Peyer's patch (tissue), 4 donors: ENCODE data around the gene COMTD1. TPM values are rescaled to one million over a fixed set of nuclear protein-coding genes. Genes with fewer than 3 reads are reported as not detected.

Experiments
- DNase-seq, 3 donors: peaks; one replicate each; pipeline ENCODE4 v3.0.0-alpha.2; 2017 to 2019
- H3K27ac ChIP-seq, 4 donors: fragments of 200-600 bp; sonication (generic); one replicate each; pipeline ENCODE4 v1.5.1; 2016 to 2019
- H3K27me3 ChIP-seq, 2 donors: fragments of 200-600 bp; sonication (generic); one replicate each; pipeline ENCODE4 v1.5.1; 2019
- H3K36me3 ChIP-seq, 3 donors: fragments of 200-600 bp; sonication (generic); one replicate each; pipeline ENCODE4 v1.5.1; 2016 to 2019
- H3K4me1 ChIP-seq, 4 donors: fragments of 200-600 bp; sonication (generic); one replicate each; pipeline ENCODE4 v1.5.1; 2016 to 2019
- H3K4me3 ChIP-seq, 4 donors: fragments of 200-600 bp; sonication (generic); 1 replicate in 3 of 4; 2 replicates in 1 of 4; pipeline ENCODE4 v1.5.1; 2016 to 2019; ENCODE audit warnings: mild to moderate bottlenecking in 1 of 4
- H3K9me3 ChIP-seq, 4 donors: fragments of 200-600 bp; sonication (generic); one replicate each; pipeline ENCODE4 v1.5.1; 2016 to 2019; ENCODE audit warnings: mild to moderate bottlenecking in 1 of 4
- CTCF ChIP-seq, 6 experiments: fragments of 450-650 bp in 4 of 6; fragments of 200-600 bp in 2 of 6; sonication (generic) in 1 of 6; IDR thresholded peaks; one replicate each; pipeline ENCODE4 v1.5.1; 2017 to 2019; ENCODE audit warnings: antibody characterized with exemption in 6 of 6, mild to moderate bottlenecking in 3 of 6, moderate library complexity in 1 of 6
- POLR2A ChIP-seq, 2 donors: fragments of 450-650 bp; IDR thresholded peaks; one replicate each; pipeline ENCODE4 v1.5.1; 2017; ENCODE audit warnings: antibody characterized with exemption in 2 of 2, mild to moderate bottlenecking in 2 of 2, moderate library complexity in 2 of 2
- total RNA-seq, 4 donors: library from RNA; depleted of rRNA; stranded (reverse); fragments of >200 nt; gene quantifications; one replicate each; pipeline ENCODE4 v1.1.0, GENCODE V29; 2016

The COMTD1 gene
- total RNA-seq, 4 donors from 2014 or later, result 86.6 to 205 (median 147) TPM

- peak overlapping the region in 2 of 4 donors; percentile 68 to 92 for H3K27ac ChIP-seq
- TF ChIP-seq POLR2A (IDR thresholded peaks at IDR 0.05) (no peak), CTCF (IDR thresholded peaks at IDR 0.05) (no peak)
- peaks cover 0 to under 1% (median 0%) of the 10 kb centered on the region in 3 donors for H3K36me3 ChIP-seq
- no peaks in the 10 kb centered on the region for H3K27me3 ChIP-seq
- peak in 1 of 3 donors; percentile 85 for DNase-seq
- H3K4me1 ChIP-seq, result peaks cover 0 to 29% (median 4%) of the 10 kb centered on the region in 4 donors
- no peak overlapping the region for H3K4me3 ChIP-seq
- H3K9me3 ChIP-seq, result no peaks in the 10 kb centered on the region
Measured at GRCh38 chr10:75238182-75239095, 2.7 kb upstream of the COMTD1 start.

GRCh38 chr10:75236178-75236825 is 545 bp upstream of the COMTD1 start:
- no peaks in the 10 kb centered on the region for H3K9me3 ChIP-seq
- H3K27ac ChIP-seq, result peak overlapping the region in 3 of 4 donors; percentile 81 to 92 (median 91)
- H3K4me3 ChIP-seq, result peak overlapping the region in 3 of 4 donors; percentile 68 to 85 (median 74)
- H3K36me3 ChIP-seq, result peaks cover 0 to 22% (median 0%) of the 10 kb centered on the region in 3 donors
- DNase-seq, result no peak
- no peaks in the 10 kb centered on the region for H3K27me3 ChIP-seq
- peaks cover 0 to 30% (median 5%) of the 10 kb centered on the region in 4 donors for H3K4me1 ChIP-seq
- no peak for TF ChIP-seq POLR2A (IDR thresholded peaks at IDR 0.05)

GRCh38 chr10:75234683-75235374 is 928 bp downstream of the COMTD1 start:
- peaks cover 0 to 30% (median 5%) of the 10 kb centered on the region in 4 donors for H3K4me1 ChIP-seq
- TF ChIP-seq POLR2A (IDR thresholded peaks at IDR 0.05) (peak; percentile 30 to 34), CTCF (IDR thresholded peaks at IDR 0.05) (no peak)
- H3K27ac ChIP-seq, result peak overlapping the region; percentile 81 to 92 (median 87)
- peak overlapping the region; percentile 68 to 85 (median 72) for H3K4me3 ChIP-seq
- H3K27me3 ChIP-seq, result no peaks in the 10 kb centered on the region
- no peaks in the 10 kb centered on the region for H3K9me3 ChIP-seq
- H3K36me3 ChIP-seq, result peaks cover 0 to 29% (median 0%) of the 10 kb centered on the region in 3 donors
- DNase-seq, result peak in 2 of 3 donors; percentile 44 to 85

GRCh38 chr10:75234017-75234682 is 1.6 kb downstream of the COMTD1 start:
- DNase-seq, result peak; percentile 98 to 99 (median 99)
- Histone ChIP-seq H3K27ac (peak overlapping the region; percentile 81 to 92 (median 87)), H3K27me3 (no peaks in the 10 kb centered on the region), H3K36me3 (peaks cover 0 to 29% (median 0%) of the 10 kb centered on the region in 3 donors), H3K9me3 (no peaks in the 10 kb centered on the region), H3K4me1 (peaks cover 0 to 35% (median 8%) of the 10 kb centered on the region in 4 donors), H3K4me3 (peak overlapping the region; percentile 68 to 85 (median 72))
- TF ChIP-seq CTCF (IDR thresholded peaks at IDR 0.05) (no peak), POLR2A (IDR thresholded peaks at IDR 0.05) (peak in 1 of 2 donors; percentile 52)

- Histone ChIP-seq H3K36me3 (peaks cover 0 to 29% (median 0%) of the 10 kb centered on the region in 3 donors), H3K9me3 (no peaks in the 10 kb centered on the region), H3K4me1 (peaks cover 0 to 41% (median 8%) of the 10 kb centered on the region in 4 donors), H3K27ac (peak overlapping the region; percentile 64 to 92 (median 86)), H3K27me3 (no peaks in the 10 kb centered on the region), H3K4me3 (peak overlapping the region; percentile 68 to 85 (median 72))
- no peak for DNase-seq
- TF ChIP-seq CTCF (IDR thresholded peaks at IDR 0.05), result no peak
- no peak for TF ChIP-seq POLR2A (IDR thresholded peaks at IDR 0.05)
Measured at GRCh38 chr10:75233444-75234016, 2.2 kb downstream of the COMTD1 start.
